WI38 (cell line): ENCODE data around the gene UFD1.

Source experiments
- H3K4me3 ChIP-seq: 2 replicates; pipeline ENCODE4 v1.5.1; 2011; ENCODE audit warnings: low read depth, mild to moderate bottlenecking, control low read depth, low read length
- TF ChIP-seq, protein P1 (sequence below): IDR thresholded peaks from 2 replicates; pipeline ENCODE4 v1.5.1; 2012; ENCODE audit warnings: low read depth, mild to moderate bottlenecking, control low read depth, low read length

UFD1 gene

DNA sequence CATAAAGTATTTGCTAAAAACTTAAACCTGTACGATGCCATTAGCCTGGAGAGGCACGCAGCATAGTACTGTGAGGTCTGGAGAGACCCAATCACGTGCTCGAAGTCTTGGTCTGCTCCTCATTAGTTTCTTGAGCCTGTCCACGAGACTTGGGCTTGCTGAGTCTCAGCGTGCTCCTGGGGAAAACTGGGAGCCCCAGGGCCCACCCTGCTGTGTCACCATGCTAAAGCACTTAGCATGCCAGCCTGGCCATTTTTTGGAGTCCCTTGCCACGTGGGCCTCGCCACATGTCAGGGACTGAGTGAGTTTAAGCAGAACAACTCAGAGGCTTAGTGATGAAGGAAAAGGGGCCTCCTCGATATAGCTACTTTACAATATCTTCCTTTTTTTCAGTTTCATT lies 3.3 kb upstream of the UFD1 start:
- no peak overlapping the region for H3K4me3 ChIP-seq
- TF ChIP-seq, protein P1, sequence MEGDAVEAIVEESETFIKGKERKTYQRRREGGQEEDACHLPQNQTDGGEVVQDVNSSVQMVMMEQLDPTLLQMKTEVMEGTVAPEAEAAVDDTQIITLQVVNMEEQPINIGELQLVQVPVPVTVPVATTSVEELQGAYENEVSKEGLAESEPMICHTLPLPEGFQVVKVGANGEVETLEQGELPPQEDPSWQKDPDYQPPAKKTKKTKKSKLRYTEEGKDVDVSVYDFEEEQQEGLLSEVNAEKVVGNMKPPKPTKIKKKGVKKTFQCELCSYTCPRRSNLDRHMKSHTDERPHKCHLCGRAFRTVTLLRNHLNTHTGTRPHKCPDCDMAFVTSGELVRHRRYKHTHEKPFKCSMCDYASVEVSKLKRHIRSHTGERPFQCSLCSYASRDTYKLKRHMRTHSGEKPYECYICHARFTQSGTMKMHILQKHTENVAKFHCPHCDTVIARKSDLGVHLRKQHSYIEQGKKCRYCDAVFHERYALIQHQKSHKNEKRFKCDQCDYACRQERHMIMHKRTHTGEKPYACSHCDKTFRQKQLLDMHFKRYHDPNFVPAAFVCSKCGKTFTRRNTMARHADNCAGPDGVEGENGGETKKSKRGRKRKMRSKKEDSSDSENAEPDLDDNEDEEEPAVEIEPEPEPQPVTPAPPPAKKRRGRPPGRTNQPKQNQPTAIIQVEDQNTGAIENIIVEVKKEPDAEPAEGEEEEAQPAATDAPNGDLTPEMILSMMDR: no peak

DNA sequence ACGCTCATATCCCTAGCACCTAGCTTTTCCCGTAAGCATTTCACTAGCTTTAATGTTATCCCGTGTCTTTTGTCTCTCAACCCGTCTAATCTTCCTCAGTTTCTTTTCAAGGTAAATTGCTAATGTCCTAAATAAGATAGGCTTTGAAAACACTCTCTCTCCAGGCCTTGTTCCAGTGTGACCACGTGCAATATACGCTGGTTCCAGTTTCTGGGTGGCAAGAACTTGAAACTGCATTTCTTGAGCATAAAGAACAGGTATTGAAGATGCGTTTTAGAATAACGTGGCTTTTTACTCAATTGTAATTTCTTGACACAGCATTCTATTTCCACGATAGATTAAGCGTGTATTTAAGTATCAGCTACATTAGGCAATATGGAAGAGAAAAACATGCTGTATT lies 1.8 kb upstream of the UFD1 start:
- H3K4me3 ChIP-seq: peak overlapping the region; percentile 91
- TF ChIP-seq, protein P1: no peak

DNA sequence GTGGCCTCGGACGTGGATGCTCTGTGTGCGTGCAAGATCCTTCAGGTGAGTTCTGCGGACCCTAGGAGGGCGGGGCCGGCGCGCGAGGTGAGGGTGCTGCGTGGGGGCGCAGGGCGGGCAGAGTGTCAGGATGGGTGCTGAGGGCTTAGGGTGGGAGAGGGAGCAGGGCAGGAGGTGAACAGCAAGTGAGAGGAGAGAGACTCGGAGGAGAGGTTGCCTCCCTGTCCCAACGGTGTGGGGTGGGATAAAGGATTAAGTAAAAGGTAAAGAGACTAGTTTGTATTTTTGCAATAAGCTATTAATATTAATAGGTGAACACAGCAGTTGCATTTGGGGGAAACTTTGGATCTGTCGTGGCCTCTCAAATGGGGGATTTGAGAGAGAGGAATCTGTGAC lies 1.2 kb upstream of the UFD1 start:
- H3K4me3 ChIP-seq: peak overlapping the region; percentile 91
- TF ChIP-seq, protein P1: no peak

DNA sequence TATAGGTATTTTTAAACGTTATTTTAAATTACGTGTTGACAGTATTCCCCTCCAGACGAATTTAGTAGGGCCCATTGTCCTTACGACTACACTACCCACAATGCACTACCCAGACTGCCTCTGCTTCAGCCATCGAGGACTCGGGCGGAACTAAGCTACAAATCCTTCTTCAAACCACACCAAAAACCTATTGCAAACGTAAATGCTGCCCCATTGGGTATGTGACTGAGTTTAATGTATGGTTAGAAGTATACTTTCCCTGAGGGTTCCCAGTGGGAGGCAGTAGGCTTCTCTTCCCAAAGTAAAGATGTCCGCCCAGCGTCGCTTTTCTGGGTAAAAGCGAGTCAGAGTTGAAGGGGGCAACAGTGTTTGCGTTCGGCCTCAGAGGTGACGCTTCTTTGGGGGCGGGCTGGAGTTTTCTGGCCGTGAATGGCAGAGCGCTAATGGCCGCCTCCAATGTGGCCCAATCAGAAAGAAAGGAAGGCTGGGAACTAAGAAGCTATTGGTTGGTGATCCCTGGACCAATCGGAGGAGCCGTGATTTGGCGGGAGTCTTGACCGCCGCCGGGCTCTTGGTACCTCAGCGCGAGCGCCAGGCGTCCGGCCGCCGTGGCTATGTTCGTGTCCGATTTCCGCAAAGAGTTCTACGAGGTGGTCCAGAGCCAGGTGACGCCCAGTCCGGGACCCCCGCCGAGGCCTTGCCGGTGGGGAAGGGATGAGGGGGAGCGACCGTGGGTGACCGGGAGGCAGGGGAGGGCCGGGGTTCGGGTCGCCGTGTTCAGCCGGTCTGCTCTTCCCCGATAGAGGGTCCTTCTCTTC lies 571 bp upstream of the UFD1 start, which contains the start of gene CDC45:
TSS of gene CDC45 (plus strand) at position 566 of the 818 bp plus-strand sequence. CDS start at position 615, 49 bp downstream.
- TF ChIP-seq, protein P1: no peak
- H3K4me3 ChIP-seq: peak within 1 kb of the TSS; percentile 91

DNA sequence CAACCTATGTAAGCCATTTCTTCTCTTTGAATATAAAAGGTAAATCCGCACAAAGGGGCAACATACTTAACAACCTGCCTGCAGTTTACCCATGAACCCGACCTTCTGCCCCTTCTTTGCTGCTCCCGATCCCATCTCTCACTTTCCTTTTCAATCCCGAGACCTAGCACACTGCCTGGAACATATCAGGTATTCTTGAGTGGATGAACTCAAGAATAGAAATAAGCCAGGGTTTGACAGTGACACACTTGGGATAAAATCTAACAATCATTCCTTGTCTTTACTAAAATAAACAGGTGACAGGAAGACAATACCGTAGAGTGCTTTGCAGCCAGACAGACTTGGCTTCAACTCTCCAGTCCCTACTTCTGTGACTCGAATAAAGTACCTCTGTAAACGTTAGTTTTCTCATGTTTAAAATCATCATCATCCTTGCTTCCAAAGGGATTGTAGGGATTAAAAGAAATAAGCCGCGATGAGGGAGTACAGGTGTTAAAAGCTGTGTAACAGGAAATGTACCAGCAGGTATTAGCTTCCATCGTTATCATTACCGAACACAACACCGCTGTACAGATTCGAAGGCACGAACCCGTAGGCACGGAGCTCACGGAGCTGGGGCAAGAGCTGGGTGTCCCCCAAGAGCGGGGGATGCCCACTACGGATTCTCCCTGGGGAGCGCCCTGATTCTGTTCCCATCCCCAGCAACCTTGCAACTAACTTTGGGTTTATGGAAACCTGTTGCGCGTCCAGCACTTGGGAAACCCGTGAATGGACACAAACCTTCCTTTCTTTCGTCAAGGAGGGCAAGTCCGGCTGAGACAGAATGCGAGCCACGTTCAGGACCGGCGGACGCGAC lies 720 bp downstream of the UFD1 start:
- TF ChIP-seq, protein P1: no peak
- H3K4me3 ChIP-seq: peak overlapping the region; percentile 91

DNA sequence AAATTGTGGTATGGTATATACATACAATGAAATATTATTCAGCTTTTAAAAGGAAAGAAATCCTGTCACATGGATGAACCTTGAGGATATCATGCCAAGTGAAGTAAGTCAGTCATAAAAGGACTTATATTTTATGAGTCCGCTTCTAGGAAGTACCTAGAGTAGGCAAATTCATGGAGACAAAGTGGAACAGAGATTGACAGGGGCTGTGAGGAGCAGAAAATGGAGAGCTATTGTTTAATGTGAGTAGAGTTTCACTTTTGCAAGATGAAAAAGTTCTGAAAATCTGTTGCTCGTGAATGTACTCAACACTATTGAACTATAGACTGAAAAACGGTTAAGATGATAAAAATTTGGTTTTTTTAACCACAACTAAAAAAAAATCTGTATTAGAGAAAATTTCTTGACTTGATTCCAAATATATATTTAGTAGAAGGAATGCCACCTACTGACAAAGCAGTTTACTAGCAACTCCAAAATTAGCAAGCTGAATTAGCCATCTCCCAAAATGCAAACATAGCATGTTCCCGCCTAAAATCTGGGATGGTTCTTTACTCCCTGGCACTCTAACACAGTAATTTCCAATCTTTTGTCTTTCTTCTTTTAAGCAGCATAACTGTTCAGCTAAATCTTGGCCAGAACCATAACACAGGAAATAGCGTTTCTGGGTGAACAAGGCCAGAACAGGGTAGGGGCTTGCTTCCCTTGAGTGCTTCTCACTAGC lies 1.5 kb downstream of the UFD1 start:
- H3K4me3 ChIP-seq: peak overlapping the region; percentile 91
- TF ChIP-seq, protein P1: no peak
